HG02571 (cell line): ENCODE results near the gene EFCAB13.

Source experiments
- ATAC-seq: cut with Tn5 transposase; IDR thresholded peaks from one replicate; pipeline ENCODE4 v1.9.1; 2021; ENCODE audit warnings: mild to moderate bottlenecking, moderate library complexity; ENCODE audit not compliant: unreplicated experiment

The EFCAB13 gene

DNA sequence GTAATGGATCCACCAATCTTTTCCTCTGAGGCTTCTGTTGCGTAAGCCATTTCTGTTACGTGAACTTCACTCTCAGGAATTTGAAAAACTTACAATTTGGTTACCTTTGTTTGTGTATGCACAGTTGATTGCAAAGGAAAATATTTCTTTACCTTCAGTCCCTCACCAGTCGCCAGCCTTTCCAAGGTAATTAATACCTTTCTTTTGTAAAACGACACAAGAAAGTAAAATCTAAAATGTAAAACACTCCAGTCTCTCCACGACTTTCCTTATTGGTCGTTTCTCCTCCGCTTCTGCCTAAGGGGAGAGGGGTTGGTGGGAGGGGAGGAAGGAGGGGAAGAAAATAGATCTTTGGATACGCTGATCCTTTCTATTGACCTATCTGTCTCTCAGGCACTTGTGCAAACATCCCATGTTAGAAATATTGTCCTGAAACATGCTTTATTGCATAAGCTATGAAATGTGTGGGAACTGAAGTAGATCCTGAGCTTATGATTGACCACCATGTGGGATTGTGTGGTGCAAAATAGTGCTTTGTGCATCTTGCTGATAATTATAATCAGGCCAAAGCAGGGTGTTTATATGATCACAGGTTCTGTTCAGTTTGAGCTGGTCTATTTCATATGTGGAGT is 32.4 kb upstream of the EFCAB13 start:
- ATAC-seq = no peak

DNA sequence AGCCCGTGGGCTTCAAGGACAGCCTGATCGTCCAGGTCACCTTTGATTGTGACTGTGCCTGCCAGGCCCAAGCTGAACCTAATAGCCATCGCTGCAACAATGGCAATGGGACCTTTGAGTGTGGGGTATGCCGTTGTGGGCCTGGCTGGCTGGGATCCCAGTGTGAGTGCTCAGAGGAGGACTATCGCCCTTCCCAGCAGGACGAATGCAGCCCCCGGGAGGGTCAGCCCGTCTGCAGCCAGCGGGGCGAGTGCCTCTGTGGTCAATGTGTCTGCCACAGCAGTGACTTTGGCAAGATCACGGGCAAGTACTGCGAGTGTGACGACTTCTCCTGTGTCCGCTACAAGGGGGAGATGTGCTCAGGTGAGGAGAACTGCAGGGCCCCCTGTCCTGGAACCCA is 31.5 kb upstream of the EFCAB13 start:
- no peak for ATAC-seq

DNA sequence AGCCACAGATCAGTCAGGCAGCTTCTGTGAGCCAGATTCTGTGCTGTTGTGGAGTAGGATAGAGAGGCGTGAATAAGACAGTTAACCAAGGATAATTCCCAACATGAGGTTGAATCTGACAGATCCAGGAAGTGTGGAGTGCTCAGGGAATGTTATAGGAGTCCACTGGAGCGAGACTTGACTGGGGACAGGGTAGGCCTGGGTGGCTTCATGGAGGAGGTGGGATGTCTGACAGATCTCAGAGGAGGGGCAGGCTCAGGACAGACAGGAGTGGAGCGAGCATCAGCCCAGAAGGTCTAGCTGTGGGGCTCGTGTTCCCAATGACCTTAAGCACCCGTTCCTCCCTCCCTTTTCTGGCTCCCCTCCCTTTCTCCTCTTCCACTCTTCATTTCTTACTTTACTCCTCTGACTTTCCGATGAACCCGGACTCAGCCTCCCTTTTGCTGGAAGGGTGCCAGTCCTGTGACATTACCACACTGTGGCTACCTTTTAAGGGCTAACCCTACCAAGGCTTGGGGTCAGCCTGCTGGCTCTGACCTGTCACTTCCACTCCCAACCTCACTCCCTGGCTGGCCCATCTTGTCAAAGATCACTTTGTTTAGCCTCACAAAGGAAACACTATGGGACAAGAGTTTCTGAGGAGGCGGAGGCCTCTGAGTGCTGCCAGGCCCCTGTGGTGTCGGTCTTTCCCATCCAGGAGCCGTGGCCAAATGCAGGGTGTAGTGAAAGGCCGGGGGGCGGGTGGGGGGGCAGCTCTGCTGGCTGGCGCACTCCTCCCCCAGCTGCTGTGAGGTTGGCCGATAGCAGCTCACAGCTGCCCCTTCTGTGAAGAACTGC is 28.5 kb upstream of the EFCAB13 start:
- ATAC-seq = no peak

DNA sequence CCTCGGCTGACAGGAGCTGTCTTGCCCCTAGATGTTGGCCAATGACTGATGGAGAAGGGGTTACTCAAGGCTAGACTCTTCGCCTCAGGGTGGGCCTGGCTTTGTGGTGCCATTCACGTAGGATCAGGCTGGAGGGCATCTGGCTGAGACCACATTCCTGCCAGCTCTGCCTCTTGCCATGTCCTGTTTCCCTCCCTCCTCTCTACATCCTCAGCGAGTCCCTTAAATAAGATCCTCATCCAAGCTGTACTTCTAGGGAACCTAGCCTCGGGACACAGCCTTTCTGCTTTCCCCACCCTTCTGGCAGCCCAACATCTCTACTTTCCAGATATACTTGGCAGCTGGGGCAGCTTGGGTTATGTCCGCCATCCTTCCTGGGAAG is 27.9 kb upstream of the EFCAB13 start:
- ATAC-seq = no peak

DNA sequence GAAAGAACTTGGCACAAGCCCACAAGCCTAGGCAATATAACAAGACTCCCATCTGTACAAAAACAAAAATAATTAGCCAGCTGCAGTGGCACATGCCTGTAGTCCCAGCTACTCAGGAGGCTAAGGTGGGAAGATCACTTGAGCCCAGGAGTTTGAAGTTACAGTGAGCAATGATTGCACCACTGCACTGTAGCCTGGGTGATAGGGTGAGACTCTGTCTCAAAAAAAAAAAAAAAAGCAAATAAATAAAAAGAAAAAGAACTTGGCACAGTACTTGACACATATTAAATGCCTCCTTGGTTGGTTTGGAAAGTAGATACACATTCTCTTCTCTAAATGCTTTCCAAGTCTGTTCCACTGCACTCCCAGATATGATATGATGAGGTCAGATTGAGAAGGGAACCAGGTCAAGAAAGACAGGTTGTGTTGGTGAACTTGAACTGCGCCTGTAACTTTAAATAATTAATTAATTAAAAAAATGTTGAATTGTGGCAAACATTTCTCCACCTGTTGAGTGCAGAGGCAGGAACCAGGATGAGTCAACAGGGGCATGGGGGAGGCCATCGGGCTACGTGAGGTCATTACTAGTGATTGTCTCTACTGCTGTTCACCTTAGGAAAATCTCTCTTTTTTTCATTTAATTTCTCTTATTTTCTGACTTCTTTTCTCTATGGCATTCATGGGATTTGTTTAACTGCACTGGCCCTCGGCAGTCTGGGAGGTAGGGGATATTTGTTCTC is 25.9 kb upstream of the EFCAB13 start:
- no peak for ATAC-seq

DNA sequence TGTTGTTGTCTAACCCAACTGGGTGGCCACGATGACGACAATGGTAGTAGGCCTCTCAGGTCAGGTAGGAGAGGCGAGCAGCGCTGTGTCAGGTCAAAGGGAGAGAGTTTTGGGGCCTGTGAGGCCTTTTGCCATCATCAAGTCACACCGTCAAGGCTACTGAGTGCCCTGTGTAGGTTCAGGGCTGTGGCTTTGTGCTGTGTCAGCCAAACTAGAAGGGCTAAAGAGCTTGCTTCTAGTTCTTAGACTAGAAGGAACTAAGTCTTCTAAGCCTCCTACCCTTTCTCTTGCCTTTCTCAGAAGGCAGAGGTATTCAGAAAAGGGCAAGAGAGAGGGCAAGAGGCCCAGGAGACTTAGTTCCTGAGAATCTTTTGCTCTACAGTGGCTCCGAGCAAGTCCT is 25.0 kb upstream of the EFCAB13 start:
- ATAC-seq = no peak

DNA sequence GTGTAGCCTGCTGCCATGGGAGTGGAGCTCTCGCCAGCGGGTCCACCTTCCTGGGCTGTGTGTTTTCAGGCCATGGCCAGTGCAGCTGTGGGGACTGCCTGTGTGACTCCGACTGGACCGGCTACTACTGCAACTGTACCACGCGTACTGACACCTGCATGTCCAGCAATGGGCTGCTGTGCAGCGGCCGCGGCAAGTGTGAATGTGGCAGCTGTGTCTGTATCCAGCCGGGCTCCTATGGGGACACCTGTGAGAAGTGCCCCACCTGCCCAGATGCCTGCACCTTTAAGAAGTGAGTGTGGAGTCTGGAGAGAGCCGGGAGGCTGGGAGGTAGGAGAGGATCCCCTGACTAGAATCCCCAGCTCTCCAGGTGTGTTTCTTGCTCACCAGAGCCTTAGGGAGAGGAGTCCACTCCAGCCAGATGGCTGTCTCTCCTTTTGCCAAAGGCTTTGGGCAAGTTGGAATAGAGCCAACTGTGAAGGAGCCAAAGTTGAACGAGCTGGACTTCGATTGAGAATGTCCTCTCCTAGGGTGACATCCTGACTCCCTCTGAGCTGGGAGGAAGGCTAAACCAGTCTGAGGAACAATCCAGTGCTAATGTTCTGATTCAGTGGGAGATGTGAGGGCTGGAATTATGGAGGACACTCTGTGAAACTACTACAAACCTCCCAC is 24.4 kb upstream of the EFCAB13 start:
- ATAC-seq = no peak

DNA sequence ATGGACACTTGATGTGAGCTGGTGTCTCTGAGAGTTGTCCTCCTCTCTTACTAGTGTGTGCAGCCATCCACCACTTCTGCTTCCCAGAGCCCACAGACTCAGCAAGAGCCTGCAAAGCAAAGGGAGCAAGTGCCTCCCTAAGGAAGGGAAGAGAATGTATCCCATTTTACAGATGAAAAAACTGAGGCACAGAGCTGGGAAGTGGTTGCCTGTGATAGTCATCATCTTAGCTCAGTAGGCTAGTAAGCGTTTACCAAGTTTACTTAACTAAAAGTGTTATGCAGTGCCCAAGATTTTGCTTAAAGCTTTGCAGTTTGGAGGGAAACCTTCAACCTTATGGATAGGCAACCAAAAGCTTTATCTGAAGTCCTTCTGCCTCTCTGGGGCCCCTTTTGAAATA is 23.0 kb upstream of the EFCAB13 start:
- ATAC-seq = no peak

DNA sequence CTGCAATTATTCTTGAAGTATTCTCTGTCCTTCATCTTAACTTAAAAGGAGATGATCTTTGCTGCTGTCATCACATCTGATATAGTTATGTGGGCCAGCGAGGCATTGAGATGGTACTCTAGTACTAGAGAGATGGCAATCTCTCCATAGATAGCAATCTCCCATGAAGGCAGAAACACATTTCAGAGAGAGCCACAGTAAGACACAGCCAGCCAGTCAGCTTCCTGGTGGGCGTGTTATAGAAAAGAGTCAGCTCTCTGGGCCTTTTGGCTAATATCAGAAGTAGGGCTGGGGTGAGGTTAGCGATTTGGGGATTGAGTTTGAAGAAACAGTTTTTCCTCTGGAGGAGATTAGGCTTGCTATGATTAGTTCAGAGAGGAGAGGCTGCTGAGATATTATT is 22.6 kb upstream of the EFCAB13 start:
- ATAC-seq = no peak

DNA sequence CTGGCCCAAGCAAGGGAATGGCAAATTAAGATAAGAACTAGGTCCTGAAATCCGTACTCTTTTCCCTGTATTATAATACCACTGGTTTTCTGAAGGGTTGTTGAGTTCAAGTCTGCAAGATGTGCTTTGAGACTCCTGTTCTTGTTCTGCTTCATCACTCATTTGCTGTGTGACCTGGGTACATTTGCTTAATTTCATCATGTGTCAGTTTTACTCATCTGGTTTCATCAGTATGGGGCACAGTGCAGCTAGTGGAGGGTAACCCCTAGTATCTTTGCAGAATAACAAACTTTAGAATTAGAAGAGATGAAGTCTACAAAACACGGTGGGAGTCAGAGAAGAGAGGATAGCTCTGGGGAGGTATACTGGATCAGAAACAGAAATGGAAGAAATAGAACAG is 21.9 kb upstream of the EFCAB13 start:
- ATAC-seq = no peak

DNA sequence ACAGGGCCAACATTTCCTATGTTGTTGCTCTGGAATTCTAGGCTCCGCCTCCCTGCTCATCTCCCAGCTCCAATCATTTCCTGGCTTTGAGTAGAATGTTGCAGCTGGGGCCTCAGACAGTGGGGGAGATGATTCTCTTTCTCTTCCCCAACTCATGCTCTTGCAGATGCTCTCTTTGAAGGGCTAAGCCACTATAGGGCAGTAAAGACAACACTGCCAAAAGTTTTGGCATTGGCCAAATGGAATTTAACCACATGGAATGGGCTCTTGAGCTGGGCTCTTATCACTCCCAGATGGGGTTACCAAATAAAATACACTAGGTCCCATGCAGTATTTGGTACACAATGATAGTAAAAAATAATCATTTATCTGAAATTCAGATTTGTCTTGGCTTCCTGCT is 19.6 kb upstream of the EFCAB13 start:
- no peak for ATAC-seq

DNA sequence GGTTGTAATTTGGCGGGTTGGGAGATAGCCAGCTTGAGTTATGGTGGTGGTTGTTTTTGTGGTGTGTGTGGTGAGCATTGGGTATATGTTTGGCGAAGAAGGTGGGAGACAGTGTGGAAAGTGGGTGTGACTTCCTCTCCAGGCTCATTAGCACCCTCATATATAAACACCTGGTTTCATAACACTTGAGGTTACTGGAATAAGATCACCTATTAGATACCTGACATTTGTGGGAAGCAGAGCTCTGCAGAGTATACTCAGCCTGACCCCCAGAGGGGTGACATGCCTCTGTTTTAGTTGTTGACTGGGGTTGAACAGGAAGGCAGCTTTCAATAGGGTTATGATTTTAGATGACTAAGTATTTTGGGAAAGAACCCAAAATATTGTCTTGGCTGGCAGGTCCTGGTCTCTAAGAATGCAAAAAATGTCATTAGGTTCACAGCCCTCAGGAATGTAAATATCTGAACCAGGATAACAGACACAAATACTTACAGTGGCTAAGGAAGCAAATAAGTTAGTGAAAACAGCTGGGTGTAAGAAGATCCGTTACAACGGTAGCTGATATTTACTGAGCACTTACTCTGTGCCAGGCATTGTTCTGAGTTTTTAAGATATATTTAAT is 18.3 kb upstream of the EFCAB13 start:
- ATAC-seq = no peak

DNA sequence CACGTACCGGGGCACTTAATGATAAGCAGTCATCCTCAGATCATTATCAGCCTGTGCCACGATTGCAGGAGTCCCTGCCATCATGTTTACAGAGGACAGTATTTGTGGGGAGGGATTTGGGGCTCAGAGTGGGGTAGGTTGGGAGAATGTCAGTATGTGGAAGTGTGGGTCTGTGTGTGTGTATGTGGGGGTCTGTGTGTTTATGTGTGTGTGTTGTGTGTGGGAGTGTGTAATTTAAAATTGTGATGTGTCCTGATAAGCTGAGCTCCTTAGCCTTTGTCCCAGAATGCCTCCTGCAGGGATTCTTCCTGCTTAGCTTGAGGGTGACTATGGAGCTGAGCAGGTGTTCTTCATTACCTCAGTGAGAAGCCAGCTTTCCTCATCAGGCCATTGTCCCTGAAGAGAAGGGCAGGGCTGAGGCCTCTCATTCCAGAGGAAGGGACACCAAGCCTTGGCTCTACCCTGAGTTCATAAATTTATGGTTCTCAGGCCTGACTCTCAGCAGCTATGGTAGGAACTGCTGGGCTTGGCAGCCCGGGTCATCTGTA is 13.5 kb upstream of the EFCAB13 start:
- ATAC-seq = no peak

DNA sequence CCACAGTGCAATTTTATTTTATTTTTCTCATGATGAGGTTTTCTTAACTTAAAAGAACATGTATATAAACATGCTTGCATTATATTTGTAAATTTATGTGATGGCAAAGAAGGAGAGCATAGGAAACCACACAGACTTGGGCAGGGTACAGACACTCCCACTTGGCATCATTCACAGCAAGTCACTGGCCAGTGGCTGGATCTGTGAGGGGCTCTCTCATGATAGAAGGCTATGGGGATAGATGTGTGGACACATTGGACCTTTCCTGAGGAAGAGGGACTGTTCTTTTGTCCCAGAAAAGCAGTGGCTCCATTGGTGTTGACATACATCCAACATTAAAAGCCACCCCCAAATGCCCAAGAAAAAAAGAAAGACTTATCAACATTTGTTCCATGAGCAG is 12.3 kb upstream of the EFCAB13 start:
- no peak for ATAC-seq

DNA sequence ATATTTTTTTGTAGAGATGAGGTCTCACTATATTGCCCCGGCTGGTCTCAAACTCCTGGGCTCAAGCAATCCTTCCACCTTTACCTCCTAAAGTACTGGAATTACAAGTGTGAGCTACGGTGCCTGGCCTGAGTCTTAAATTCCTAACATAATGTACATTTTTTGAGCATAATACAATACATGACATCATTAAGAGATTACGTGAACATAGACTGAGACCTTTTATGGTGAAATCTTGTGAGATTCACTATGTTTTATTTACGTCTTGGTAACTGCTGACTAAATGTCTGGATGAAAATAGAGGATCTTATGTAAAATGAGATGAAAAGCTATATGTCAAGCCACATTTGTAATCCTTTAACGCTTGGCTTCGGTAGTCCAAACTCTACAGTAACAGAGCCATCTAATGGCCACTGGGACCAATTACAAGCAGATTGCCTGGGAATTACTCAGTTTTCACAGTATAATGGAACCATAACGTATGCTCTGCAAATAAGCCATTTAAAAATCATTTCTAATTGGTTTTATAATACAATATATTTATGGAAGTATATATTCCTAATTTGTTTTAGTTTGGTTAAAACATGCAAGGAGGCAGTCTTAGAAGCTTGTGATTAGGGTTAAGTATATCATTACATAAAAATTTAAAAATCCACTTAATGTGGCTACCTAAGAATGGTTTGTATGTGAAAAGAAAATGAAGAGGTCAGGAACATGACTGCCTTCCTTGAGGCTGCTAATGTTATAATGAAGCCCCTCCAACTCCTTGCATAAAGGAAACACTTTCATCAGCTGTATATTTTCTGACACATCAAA is 8.1 kb upstream of the EFCAB13 start:
- no peak for ATAC-seq

DNA sequence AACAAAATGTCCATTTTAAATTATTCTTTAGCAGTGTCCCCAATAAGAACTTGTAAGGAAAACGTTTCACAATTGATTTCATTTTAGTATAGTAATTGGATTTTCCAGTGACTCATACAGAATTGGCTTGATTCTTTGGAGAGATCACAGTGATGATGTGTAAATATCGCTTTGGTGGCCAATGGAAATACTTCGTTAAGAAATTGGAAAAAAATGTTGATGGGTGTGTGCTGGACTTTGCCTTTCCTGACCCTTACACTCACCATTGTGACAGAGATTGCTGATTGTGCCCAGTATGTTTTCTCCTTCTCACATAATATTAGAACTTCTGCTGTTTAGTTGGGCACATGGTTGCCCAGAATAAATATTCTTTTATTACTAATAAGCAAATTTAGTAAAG is 7.4 kb upstream of the EFCAB13 start:
- no peak for ATAC-seq

DNA sequence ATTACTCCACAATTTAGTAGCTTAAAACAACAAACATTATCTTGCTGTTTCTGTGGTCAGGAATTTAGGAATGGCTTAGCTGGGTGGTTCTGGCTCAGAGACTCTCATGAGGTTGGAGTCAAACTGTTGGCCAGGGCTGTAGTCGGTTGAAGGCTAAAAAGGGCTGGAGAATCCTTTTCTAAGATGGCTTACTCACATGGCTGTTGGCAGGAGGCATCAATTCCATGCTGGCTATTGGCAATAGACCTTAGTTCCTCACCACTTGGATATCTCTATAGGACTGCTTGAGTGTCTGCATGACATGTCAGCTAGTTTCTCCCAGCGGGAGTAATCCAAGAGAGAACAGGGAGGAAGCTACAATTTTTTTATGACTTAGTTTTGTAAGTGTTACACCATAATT is 6.6 kb upstream of the EFCAB13 start:
- no peak for ATAC-seq

DNA sequence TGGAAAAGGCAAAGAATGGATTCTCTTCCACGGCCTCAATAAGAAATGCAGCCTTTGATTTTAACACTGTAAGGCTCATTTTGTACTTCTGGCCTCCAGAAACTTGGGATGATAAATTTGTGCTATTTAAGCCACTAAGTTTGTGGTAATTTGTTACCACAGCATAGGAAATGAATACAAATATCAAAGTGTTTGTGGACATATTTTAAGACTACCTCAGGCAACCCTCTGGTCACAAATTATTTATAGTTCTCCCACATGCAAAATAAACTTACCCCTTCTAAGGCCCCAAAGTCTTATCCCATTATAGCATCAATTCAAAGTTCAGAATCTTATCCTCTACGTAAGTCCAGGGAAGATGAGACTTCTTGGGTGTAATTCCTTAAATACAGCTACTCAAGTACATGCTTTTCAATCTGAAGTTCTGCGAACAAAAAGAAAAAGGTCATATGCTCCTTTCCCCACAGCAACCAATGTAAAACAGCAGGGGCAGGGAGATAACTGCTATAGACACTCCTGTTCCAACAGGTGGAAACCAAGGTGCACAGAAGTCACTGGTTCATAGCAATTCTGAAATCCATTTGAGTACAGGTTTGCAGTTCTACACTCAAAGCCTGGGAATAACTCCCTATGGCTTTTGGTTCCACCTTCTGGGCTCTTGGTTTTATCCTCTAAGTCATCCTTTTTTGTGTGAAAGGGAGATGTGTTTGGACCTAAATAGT is 5.4 kb upstream of the EFCAB13 start:
- no peak for ATAC-seq

DNA sequence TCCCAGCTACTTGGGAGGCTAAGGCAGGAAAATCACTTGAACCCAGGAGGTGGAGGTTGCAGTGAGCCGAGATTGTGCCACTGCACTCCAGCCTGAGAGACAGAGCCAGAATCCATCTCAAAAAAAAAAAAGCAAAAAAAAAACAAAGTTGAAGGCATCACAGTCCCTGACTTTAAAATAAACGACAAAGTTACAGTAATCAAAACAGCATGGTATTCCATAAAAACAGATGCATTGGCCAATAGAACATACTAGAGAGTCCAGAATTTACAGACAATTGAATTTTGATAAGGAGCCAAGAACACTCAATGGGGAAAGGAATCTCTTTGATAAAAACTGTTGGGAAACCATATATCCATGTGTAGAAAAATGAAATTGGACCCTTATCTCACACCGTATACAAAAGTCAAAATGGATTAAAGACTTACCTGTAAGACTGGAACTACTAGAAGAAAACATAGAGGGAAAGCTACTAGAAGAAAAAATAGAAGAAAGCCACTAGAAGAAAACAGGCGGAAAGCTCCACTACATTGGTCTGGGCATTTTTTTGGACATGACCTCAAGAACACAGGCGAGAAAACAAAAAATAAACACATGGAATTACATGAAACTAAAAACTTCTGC is 2.8 kb upstream of the EFCAB13 start:
- ATAC-seq = no peak
